Measurements from ENCODE around the gene SATL1.
"Not testable (repeated sequence)": the region's sequence is repeated elsewhere in the genome, so short reads cannot be mapped to it uniquely, and the experiment has no call there.

DNA sequence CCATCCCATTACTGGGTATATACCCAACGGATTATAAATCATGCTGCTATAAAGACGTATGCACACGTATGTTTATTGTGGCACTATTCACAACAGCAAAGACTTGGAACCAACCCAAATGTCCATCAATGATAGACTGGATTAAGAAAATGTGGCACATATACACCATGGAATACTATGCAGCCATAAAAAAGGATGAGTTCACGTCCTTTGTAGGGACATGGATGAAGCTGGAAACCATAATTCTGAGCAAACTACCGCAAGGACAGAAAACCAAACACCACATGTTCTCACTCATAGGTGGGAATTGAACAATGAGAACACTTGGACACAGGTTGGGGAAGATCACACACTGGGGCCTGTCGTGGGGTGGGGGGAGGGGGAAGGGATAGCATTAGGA, 41.7 kb upstream of the SATL1 start:
- not testable (repeated sequence) for TF ChIP-seq EZH2 (IDR thresholded peaks at IDR 0.05; ENCODE audit: low read depth, unreplicated experiment); POLR2AphosphoS5 (IDR thresholded peaks at IDR 0.05; ENCODE audit: low read depth); JUNB (IDR thresholded peaks at IDR 0.05; ENCODE audit: unreplicated experiment); EZH2phosphoT487 (IDR thresholded peaks at IDR 0.05; ENCODE audit: unreplicated experiment); CREB1 (CRISPR knock-in tag; IDR thresholded peaks at IDR 0.05; ENCODE audit: low read depth)
- TF ChIP-seq, protein P1, sequence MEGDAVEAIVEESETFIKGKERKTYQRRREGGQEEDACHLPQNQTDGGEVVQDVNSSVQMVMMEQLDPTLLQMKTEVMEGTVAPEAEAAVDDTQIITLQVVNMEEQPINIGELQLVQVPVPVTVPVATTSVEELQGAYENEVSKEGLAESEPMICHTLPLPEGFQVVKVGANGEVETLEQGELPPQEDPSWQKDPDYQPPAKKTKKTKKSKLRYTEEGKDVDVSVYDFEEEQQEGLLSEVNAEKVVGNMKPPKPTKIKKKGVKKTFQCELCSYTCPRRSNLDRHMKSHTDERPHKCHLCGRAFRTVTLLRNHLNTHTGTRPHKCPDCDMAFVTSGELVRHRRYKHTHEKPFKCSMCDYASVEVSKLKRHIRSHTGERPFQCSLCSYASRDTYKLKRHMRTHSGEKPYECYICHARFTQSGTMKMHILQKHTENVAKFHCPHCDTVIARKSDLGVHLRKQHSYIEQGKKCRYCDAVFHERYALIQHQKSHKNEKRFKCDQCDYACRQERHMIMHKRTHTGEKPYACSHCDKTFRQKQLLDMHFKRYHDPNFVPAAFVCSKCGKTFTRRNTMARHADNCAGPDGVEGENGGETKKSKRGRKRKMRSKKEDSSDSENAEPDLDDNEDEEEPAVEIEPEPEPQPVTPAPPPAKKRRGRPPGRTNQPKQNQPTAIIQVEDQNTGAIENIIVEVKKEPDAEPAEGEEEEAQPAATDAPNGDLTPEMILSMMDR (conservative IDR thresholded peaks at IDR 0.05; ENCODE audit: low read depth in 2 of 2), result not testable (repeated sequence)
- TF ChIP-seq, protein P2, sequence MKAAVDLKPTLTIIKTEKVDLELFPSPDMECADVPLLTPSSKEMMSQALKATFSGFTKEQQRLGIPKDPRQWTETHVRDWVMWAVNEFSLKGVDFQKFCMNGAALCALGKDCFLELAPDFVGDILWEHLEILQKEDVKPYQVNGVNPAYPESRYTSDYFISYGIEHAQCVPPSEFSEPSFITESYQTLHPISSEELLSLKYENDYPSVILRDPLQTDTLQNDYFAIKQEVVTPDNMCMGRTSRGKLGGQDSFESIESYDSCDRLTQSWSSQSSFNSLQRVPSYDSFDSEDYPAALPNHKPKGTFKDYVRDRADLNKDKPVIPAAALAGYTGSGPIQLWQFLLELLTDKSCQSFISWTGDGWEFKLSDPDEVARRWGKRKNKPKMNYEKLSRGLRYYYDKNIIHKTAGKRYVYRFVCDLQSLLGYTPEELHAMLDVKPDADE (IDR thresholded peaks at IDR 0.05), result not testable (repeated sequence)

Measured in GM23338 (cell line).